Suprapubic skin (tissue), 3 donors: Measurements from ENCODE around the gene ALCAM.

Source experiments
- CTCF ChIP-seq, 2 donors: fragments of 200-600 bp in 1 of 2; fragments of 450-650 bp in 1 of 2; sonication (generic) in 1 of 2; IDR thresholded peaks; one replicate each; pipeline ENCODE4 v1.5.1; 2016 to 2019; ENCODE audit warnings: antibody characterized with exemption in 2 of 2, mild to moderate bottlenecking in 1 of 2, moderate library complexity in 1 of 2
- POLR2A ChIP-seq, 2 donors: fragments of 450-650 bp; IDR thresholded peaks; one replicate each; pipeline ENCODE4 v1.6.1; 2017; ENCODE audit warnings: antibody characterized with exemption in 2 of 2, mild to moderate bottlenecking in 2 of 2, moderate library complexity in 2 of 2

GRCh38 chr3:105367063-105367405, 325 bp downstream of the ALCAM start:
- TF ChIP-seq CTCF (IDR thresholded peaks at IDR 0.05) (no peak), POLR2A (IDR thresholded peaks at IDR 0.05) (no peak)
